Gastrocnemius medialis (tissue), 4 donors: ENCODE measurements around the gene FXYD7. TPM values are rescaled to one million over a fixed set of nuclear protein-coding genes. Genes with fewer than 3 reads are reported as not detected.
A peak's percentile ranks its signal among the peaks of the same experiment; 100 is the strongest.

Experiments
- ATAC-seq, 2 donors: fragments of 150-250 bp; one replicate each; pipeline ENCODE4 v1.9.1; 2016
- DNase-seq, 2 donors: peaks; one replicate each; pipeline ENCODE4 v3.0.0-alpha.2; 2019
- H3K27ac ChIP-seq, 4 donors: fragments of 200-600 bp; sonication (generic); 1 replicate in 1 of 4; 2 replicates in 3 of 4; pipeline ENCODE4 v1.5.1; 2016 to 2018; ENCODE audit warnings: mild to moderate bottlenecking in 2 of 4, moderate library complexity in 1 of 4
- H3K27me3 ChIP-seq, 3 donors: fragments of 200-600 bp; sonication (generic) in 2 of 3; 1 replicate in 1 of 3; 2 replicates in 2 of 3; pipeline versions ENCODE4 v1.5.1 to v1.6.0; 2016 to 2019; ENCODE audit warnings: mild to moderate bottlenecking in 1 of 3, moderate library complexity in 1 of 3
- H3K36me3 ChIP-seq, 2 donors: fragments of 200-600 bp; sonication (generic) in 1 of 2; one replicate each; pipeline ENCODE4 v1.5.1; 2017 to 2018
- H3K4me1 ChIP-seq, 2 donors: fragments of 200-600 bp; sonication (generic) in 1 of 2; one replicate each; pipeline ENCODE4 v1.5.1; 2016 to 2017; ENCODE audit warnings: mild to moderate bottlenecking in 2 of 2
- H3K4me3 ChIP-seq, 4 donors: fragments of 200-600 bp; sonication (generic) in 3 of 4; 1 replicate in 1 of 4; 2 replicates in 3 of 4; pipeline ENCODE4 v1.5.1; 2016 to 2019; ENCODE audit warnings: mild to moderate bottlenecking in 2 of 4
- H3K9me3 ChIP-seq, 3 donors: fragments of 200-600 bp; sonication (generic) in 2 of 3; 1 replicate in 1 of 3; 2 replicates in 2 of 3; pipeline ENCODE4 v1.5.1; 2016 to 2019
- CTCF ChIP-seq, 5 experiments: fragments of 450-650 bp in 3 of 5; fragments of 200-600 bp in 2 of 5; sonication (generic) in 2 of 5; IDR thresholded peaks in 4 of 5; conservative IDR thresholded peaks in 1 of 5; 1 replicate in 4 of 5; 2 replicates in 1 of 5; pipeline ENCODE4 v1.5.1; 2016 to 2019; ENCODE audit warnings: antibody characterized with exemption in 5 of 5, mild to moderate bottlenecking in 3 of 5, moderate library complexity in 3 of 5
- POLR2A ChIP-seq, 2 donors: fragments of 450-650 bp; IDR thresholded peaks; one replicate each; pipeline ENCODE4 v1.6.1; 2017; ENCODE audit warnings: antibody characterized with exemption in 2 of 2, mild to moderate bottlenecking in 2 of 2, moderate library complexity in 2 of 2
- in situ Hi-C, 4 donors: fragments of 200-750 bp; cut with MboI; loops; one replicate each; pipeline versions ENCODE4 v1.15.0 to v1.8.0; 2017; ENCODE audit warnings: low sequenced_read_pairs in 4 of 4
- intact Hi-C: fragments of 100-400 bp; cut with DNase I; formaldehyde crosslinking; loops from one replicate; pipeline ENCODE4 v1.15.1; 2023; ENCODE audit warnings: low total_unique reads
- total RNA-seq, 4 donors: library from RNA; depleted of rRNA; stranded (reverse); fragments of >200 nt; gene quantifications; one replicate each; pipeline versions ENCODE4 v1.1.0 to v1.2.3, GENCODE V29; 2016

FXYD7 gene
- total RNA-seq, 4 donors from 2014 or later = 0.40 TPM; not detected in 3

- peak overlapping the region; percentile 60 to 93 (median 92) for H3K27ac ChIP-seq
- ATAC-seq = peak; percentile 8
- in situ Hi-C loops = no loop called here
These were observed 22.6 kb upstream of the FXYD7 start for GRCh38 chr19:35120492-35120891.

GRCh38 chr19:35120898-35121297 lies 22.2 kb upstream of the FXYD7 start:
- Histone ChIP-seq H3K4me3 (no peak overlapping the region), H3K4me1 (peaks cover 21 to 37% of the 10 kb centered on the region in 2 donors), H3K9me3 (no peaks in the 10 kb centered on the region), H3K27me3 (no peaks in the 10 kb centered on the region), H3K27ac (peak overlapping the region; percentile 60 to 93 (median 92)), H3K36me3 (no peaks in the 10 kb centered on the region)
- in situ Hi-C loops (no loop called here), intact Hi-C loops (no loop called here)
- DNase-seq (no peak), ATAC-seq (no peak)
- TF ChIP-seq CTCF (IDR thresholded peaks at IDR 0.05 in 4 of 5, conservative IDR thresholded peaks at IDR 0.05 in 1 of 5) = no peak
- no peak for TF ChIP-seq POLR2A (IDR thresholded peaks at IDR 0.05)

More at GRCh38 chr19:35120492-35120891, 22.6 kb upstream of the FXYD7 start:
- peak in 1 of 2 donors; percentile 56 for DNase-seq
- H3K4me1 ChIP-seq = peaks cover 21 to 33% of the 10 kb centered on the region in 2 donors
- TF ChIP-seq CTCF (IDR thresholded peaks at IDR 0.05 in 4 of 5, conservative IDR thresholded peaks at IDR 0.05 in 1 of 5) = no peak
- no peak for TF ChIP-seq POLR2A (IDR thresholded peaks at IDR 0.05)
- H3K27me3 ChIP-seq = no peaks in the 10 kb centered on the region
- intact Hi-C loops = no loop called here
- no peaks in the 10 kb centered on the region for H3K36me3 ChIP-seq
- H3K4me3 ChIP-seq = no peak overlapping the region
- H3K9me3 ChIP-seq = no peaks in the 10 kb centered on the region

GRCh38 chr19:35122687-35123551 lies 20.1 kb upstream of the FXYD7 start:
- DNase-seq = no peak
- no peaks in the 10 kb centered on the region for H3K9me3 ChIP-seq
- H3K27me3 ChIP-seq = no peaks in the 10 kb centered on the region
- TF ChIP-seq POLR2A (IDR thresholded peaks at IDR 0.05) (no peak), CTCF (IDR thresholded peaks at IDR 0.05 in 4 of 5, conservative IDR thresholded peaks at IDR 0.05 in 1 of 5) (no peak)
- H3K4me1 ChIP-seq = peaks cover 21 to 48% of the 10 kb centered on the region in 2 donors
- H3K36me3 ChIP-seq = no peaks in the 10 kb centered on the region
- H3K27ac ChIP-seq = peak overlapping the region; percentile 91 to 93 (median 93)
- ATAC-seq = no peak
- peak overlapping the region in 1 of 4 donors; percentile 68 for H3K4me3 ChIP-seq
- in situ Hi-C loops (no loop called here), intact Hi-C loops (no loop called here)

GRCh38 chr19:35123573-35123972 lies 19.5 kb upstream of the FXYD7 start:
- in situ Hi-C loops = no loop called here
- H3K9me3 ChIP-seq = no peaks in the 10 kb centered on the region
- ATAC-seq (peak; percentile 20 to 34), DNase-seq (peak; percentile 60 to 74)
- peak overlapping the region in 3 of 4 donors; percentile 64 to 72 (median 68) for H3K4me3 ChIP-seq
- TF ChIP-seq POLR2A (IDR thresholded peaks at IDR 0.05) (no peak), CTCF (IDR thresholded peaks at IDR 0.05 in 4 of 5, conservative IDR thresholded peaks at IDR 0.05 in 1 of 5) (no peak)
- H3K27ac ChIP-seq = peak overlapping the region; percentile 91 to 93 (median 93)
- no peaks in the 10 kb centered on the region for H3K36me3 ChIP-seq
- H3K27me3 ChIP-seq = no peaks in the 10 kb centered on the region
- H3K4me1 ChIP-seq = peaks cover 21 to 48% of the 10 kb centered on the region in 2 donors
- intact Hi-C loops = no loop called here
